H9 (cell line): ENCODE data around the gene PRR3. TPM values are rescaled to one million over a fixed set of nuclear protein-coding genes. Genes with fewer than 3 reads are reported as not detected.
A peak's percentile ranks its signal among the peaks of the same experiment; 100 is the strongest.
"Not testable (repeated sequence)": the region's sequence is repeated elsewhere in the genome, so short reads cannot be mapped to it uniquely, and the experiment has no call there.

Experiments used
- DNase-seq: peaks from one replicate; pipeline ENCODE4 v3.0.0-alpha.2; 2017
- H2AFZ ChIP-seq: one replicate; pipeline ENCODE4 v1.6.1; 2013; ENCODE audit warnings: mild to moderate bottlenecking, low read length, control low read depth, moderate library complexity
- H2AK5ac ChIP-seq: 2 replicates; pipeline ENCODE4 v1.6.1; 2013; ENCODE audit warnings: low read length, control low read depth, mixed read lengths; ENCODE audit not compliant: insufficient read length
- H2BK120ac ChIP-seq: one replicate; pipeline ENCODE4 v1.6.1; 2013; ENCODE audit warnings: low read depth, mild to moderate bottlenecking, low read length, control low read depth, inconsistent platforms; ENCODE audit not compliant: poor library complexity, severe bottlenecking
- H2BK12ac ChIP-seq: 2 replicates; pipeline ENCODE4 v1.6.1; 2013; ENCODE audit warnings: low read length, control low read depth, mixed read lengths, low read depth; ENCODE audit not compliant: insufficient read length
- H2BK15ac ChIP-seq: 2 replicates; pipeline ENCODE4 v1.6.1; 2013; ENCODE audit warnings: low read depth, low read length, control low read depth
- H2BK20ac ChIP-seq: one replicate; pipeline ENCODE4 v1.6.1; 2013; ENCODE audit warnings: low read depth, mild to moderate bottlenecking, low read length, control low read depth, inconsistent platforms; ENCODE audit not compliant: poor library complexity, severe bottlenecking
- H2BK5ac ChIP-seq: 2 replicates; pipeline ENCODE4 v1.6.1; 2013; ENCODE audit warnings: low read length, control low read depth, mixed read lengths; ENCODE audit not compliant: insufficient read length
- H3K14ac ChIP-seq: 2 replicates; pipeline ENCODE4 v1.6.1; 2013; ENCODE audit warnings: low read length, control low read depth; ENCODE audit not compliant: insufficient read depth
- H3K18ac ChIP-seq: 2 replicates; pipeline ENCODE4 v1.6.1; 2013; ENCODE audit warnings: low read depth, mild to moderate bottlenecking, mixed read lengths, low read length, control low read depth; ENCODE audit not compliant: insufficient read length
- H3K23ac ChIP-seq: 2 replicates; pipeline ENCODE4 v1.6.1; 2013; ENCODE audit warnings: low read length, control low read depth, mixed read lengths, low read depth; ENCODE audit not compliant: insufficient read length
- H3K23me2 ChIP-seq: 2 replicates; pipeline ENCODE4 v1.6.1; 2013; ENCODE audit warnings: low read depth, mild to moderate bottlenecking, mixed read lengths, low read length, control low read depth; ENCODE audit not compliant: insufficient read length, poor library complexity, severe bottlenecking
- H3K27ac ChIP-seq: 2 replicates; pipeline ENCODE4 v1.5.1; 2013; ENCODE audit warnings: low read length, control low read depth, mixed read lengths, low read depth; ENCODE audit not compliant: insufficient read length
- H3K27me3 ChIP-seq: 2 replicates; pipeline ENCODE4 v1.6.1; 2013; ENCODE audit warnings: low read length, control low read depth, inconsistent platforms; ENCODE audit not compliant: insufficient read depth
- H3K4ac ChIP-seq: 2 replicates; pipeline ENCODE4 v1.6.1; 2013; ENCODE audit warnings: low read depth, mild to moderate bottlenecking, control low read depth, inconsistent platforms, low read length, moderate library complexity
- H3K4me1 ChIP-seq: 2 replicates; pipeline ENCODE4 v1.6.1; 2013; ENCODE audit warnings: low read length, control low read depth, inconsistent platforms; ENCODE audit not compliant: insufficient read depth
- H3K4me2 ChIP-seq: 2 replicates; pipeline ENCODE4 v1.6.1; 2013; ENCODE audit warnings: low read length, control low read depth, mixed read lengths; ENCODE audit not compliant: insufficient read length, insufficient read depth
- H3K56ac ChIP-seq: 2 replicates; pipeline ENCODE4 v1.6.1; 2013; ENCODE audit warnings: low read depth, mild to moderate bottlenecking, mixed read lengths, low read length, control low read depth; ENCODE audit not compliant: insufficient read length
- H3K79me1 ChIP-seq: 2 replicates; pipeline ENCODE4 v1.6.1; 2013; ENCODE audit warnings: low read depth, mild to moderate bottlenecking, moderate library complexity, low read length, control low read depth, inconsistent platforms; ENCODE audit not compliant: insufficient read depth, poor library complexity, severe bottlenecking
- H3K79me2 ChIP-seq: 2 replicates; pipeline ENCODE4 v1.6.1; 2013; ENCODE audit warnings: low read length, control low read depth, inconsistent platforms; ENCODE audit not compliant: insufficient read depth
- H3K9ac ChIP-seq: 2 replicates; pipeline ENCODE4 v1.6.1; 2013; ENCODE audit warnings: low read length, control low read depth, mixed read lengths; ENCODE audit not compliant: insufficient read length; ENCODE audit errors: extremely low read depth
- H3K9me3 ChIP-seq: one replicate; pipeline ENCODE4 v1.6.1; 2013; ENCODE audit warnings: low read depth, low read length, inconsistent platforms; ENCODE audit not compliant: control insufficient read depth
- H3T11ph ChIP-seq: one replicate; pipeline ENCODE4 v1.6.1; 2013; ENCODE audit warnings: mild to moderate bottlenecking, low read length, control low read depth, inconsistent platforms
- H4K20me1 ChIP-seq: one replicate; pipeline ENCODE4 v1.6.1; 2013; ENCODE audit not compliant: control insufficient read depth, insufficient read length, insufficient read depth
- H4K5ac ChIP-seq: 2 replicates; pipeline ENCODE4 v1.6.1; 2013; ENCODE audit warnings: low read depth, mild to moderate bottlenecking, mixed read lengths, low read length, control low read depth; ENCODE audit not compliant: insufficient read length
- H4K8ac ChIP-seq: replicated peaks from 2 replicates; pipeline ENCODE4 v1.6.1; 2013; ENCODE audit warnings: low read length, control low read depth, mixed read lengths, low read depth; ENCODE audit not compliant: insufficient read length
- H4K91ac ChIP-seq: 2 replicates; pipeline ENCODE4 v1.6.1; 2013; ENCODE audit warnings: low read depth, mild to moderate bottlenecking, moderate library complexity, mixed read lengths, low read length, control low read depth; ENCODE audit not compliant: insufficient read length
- H3K27ac Mint-ChIP-seq, 3 experiments: 2 replicates in 2 of 3; 3 replicates in 1 of 3; pipeline ENCODE4 v1.8.0; 2020 to 2021; ENCODE audit warnings: mixed read lengths in 3 of 3, mild to moderate bottlenecking in 1 of 3, moderate library complexity in 1 of 3
- H3K27me3 Mint-ChIP-seq: 2 replicates; pipeline ENCODE4 v1.8.0; 2021; ENCODE audit warnings: low read depth, mild to moderate bottlenecking, moderate library complexity, mixed read lengths
- H3K36me3 Mint-ChIP-seq, 3 experiments: 2 replicates in 2 of 3; 3 replicates in 1 of 3; pipeline ENCODE4 v1.8.0; 2020 to 2021; ENCODE audit warnings: low read depth in 3 of 3, mixed read lengths in 3 of 3; ENCODE audit not compliant: insufficient read depth in 1 of 3
- H3K4me1 Mint-ChIP-seq, 2 experiments: 2 replicates each; pipeline ENCODE4 v1.8.0; 2020; ENCODE audit warnings: mixed read lengths in 2 of 2
- H3K4me3 Mint-ChIP-seq, 2 experiments: 2 replicates in 1 of 2; 3 replicates in 1 of 2; pipeline ENCODE4 v1.8.0; 2020 to 2021; ENCODE audit warnings: mild to moderate bottlenecking in 2 of 2, mixed read lengths in 2 of 2, moderate library complexity in 1 of 2
- H3K9me3 Mint-ChIP-seq, 2 experiments: 2 replicates in 1 of 2; 3 replicates in 1 of 2; pipeline ENCODE4 v1.8.0; 2020; ENCODE audit warnings: mild to moderate bottlenecking in 2 of 2, mixed read lengths in 2 of 2, moderate library complexity in 1 of 2
- WGBS: extraction: QIAGEN DNeasy Blood & Tissue Kit; methylation state at CpG from one replicate; pipeline ENCODE4 v1.1.7; 2013; ENCODE audit warnings: missing lambda C conversion rate, low lambda C conversion rate, mixed read lengths; ENCODE audit not compliant: insufficient read length; ENCODE audit errors: extremely low coverage; 5-methylcytosine and 5-hydroxymethylcytosine counted together
- total RNA-seq: library from RNA; stranded (reverse); gene quantifications from 2 replicates; pipeline ENCODE4 v1.2.1, GENCODE V29; 2021
- TF ChIP-seq, protein P1 (sequence below): fragments of 200-600 bp; sonication (generic); conservative IDR thresholded peaks from 3 replicates; pipeline ENCODE4 v1.8.0; 2021; ENCODE audit warnings: antibody characterized with exemption, mild to moderate bottlenecking

PRR3 gene
- total RNA-seq, 1 experiment from 2014 or later, result 17.0 TPM

DNA sequence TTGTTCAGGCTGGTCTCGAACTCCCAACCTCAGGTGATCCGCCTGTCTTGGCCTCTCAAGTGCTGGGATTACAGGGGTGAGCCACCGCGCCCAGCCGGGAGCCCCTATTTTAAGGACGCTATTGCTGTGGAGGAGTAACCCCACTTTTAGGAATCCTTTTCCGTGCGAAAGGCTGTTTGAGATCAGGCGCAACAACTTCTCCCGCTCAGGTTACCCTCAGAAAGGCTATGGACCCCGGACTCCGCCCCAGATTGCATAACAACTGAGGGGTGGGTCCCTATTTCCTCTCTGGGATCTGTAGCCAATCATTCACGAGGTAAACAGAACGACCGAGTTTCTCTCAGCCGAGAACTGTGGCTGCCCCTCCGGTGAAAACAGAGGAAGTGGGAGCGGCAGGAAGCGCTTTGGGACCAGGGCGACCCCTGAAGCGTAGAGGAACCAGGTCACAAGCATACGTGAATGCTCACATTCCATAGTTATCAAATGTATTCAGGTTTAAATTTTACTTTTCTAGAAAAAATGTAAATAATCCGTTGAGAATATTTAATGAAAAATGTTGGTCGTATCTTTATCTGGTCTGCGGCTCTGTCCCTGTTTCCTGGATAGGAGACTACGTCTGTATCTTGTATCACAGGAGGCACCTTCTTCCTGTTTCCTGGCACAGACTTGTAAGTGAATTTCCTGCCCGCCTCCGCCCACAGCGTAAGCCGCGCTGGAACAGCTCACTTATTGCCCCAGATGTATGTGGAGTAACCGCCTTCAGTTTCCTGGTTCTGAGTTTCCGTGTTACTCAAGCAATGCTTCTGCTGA is 40.9 kb upstream of the PRR3 start:
- peaks cover 14 to 21% of the 10 kb centered on the region in 2 experiments for H3K4me1 Mint-ChIP-seq
- TF ChIP-seq, protein P1, sequence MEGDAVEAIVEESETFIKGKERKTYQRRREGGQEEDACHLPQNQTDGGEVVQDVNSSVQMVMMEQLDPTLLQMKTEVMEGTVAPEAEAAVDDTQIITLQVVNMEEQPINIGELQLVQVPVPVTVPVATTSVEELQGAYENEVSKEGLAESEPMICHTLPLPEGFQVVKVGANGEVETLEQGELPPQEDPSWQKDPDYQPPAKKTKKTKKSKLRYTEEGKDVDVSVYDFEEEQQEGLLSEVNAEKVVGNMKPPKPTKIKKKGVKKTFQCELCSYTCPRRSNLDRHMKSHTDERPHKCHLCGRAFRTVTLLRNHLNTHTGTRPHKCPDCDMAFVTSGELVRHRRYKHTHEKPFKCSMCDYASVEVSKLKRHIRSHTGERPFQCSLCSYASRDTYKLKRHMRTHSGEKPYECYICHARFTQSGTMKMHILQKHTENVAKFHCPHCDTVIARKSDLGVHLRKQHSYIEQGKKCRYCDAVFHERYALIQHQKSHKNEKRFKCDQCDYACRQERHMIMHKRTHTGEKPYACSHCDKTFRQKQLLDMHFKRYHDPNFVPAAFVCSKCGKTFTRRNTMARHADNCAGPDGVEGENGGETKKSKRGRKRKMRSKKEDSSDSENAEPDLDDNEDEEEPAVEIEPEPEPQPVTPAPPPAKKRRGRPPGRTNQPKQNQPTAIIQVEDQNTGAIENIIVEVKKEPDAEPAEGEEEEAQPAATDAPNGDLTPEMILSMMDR, result no peak
- no peak overlapping the region for H4K91ac ChIP-seq
- H3K23ac ChIP-seq, result no peak overlapping the region
- WGBS, result no CpG with 5 or more reads among the region's 33 CpGs
- peak; percentile 94 for DNase-seq
- no peaks in the 10 kb centered on the region for H3K9me3 ChIP-seq
- no peaks in the 10 kb centered on the region for H3K27me3 ChIP-seq
- 0 out of 2 replicates have a peak overlapping the region, but pooled peaks have one; percentile 58 for H3K14ac ChIP-seq
- no peak overlapping the region for H2BK12ac ChIP-seq
- H2AK5ac ChIP-seq, result no peak overlapping the region
- no peaks in the 10 kb centered on the region for H4K20me1 ChIP-seq
- H3K27me3 Mint-ChIP-seq, result peaks cover 5% of the 10 kb centered on the region
- no peaks in the 10 kb centered on the region for H3K36me3 Mint-ChIP-seq
- peak overlapping the region; percentile 50 for H2BK120ac ChIP-seq
- H3K18ac ChIP-seq, result peak overlapping the region; percentile 76
- 0 out of 2 replicates have a peak, but pooled peaks cover 3% of the 10 kb centered on the region for H3K4me1 ChIP-seq
- H3K56ac ChIP-seq, result no peak overlapping the region
- no peak overlapping the region for H2BK5ac ChIP-seq
- H3K79me2 ChIP-seq, result no peaks in the 10 kb centered on the region
- no peak overlapping the region for H4K8ac ChIP-seq
- peaks cover 5 to 11% of the 10 kb centered on the region in 2 experiments; a peak in 3 of 5 replicates for H3K9me3 Mint-ChIP-seq
- H3K79me1 ChIP-seq, result no peaks in the 10 kb centered on the region
- peak overlapping the region; percentile 63 for H3K4me2 ChIP-seq
- no peak overlapping the region for H3T11ph ChIP-seq
- H4K5ac ChIP-seq, result no peak overlapping the region
- H2BK15ac ChIP-seq, result no peak overlapping the region
- H3K23me2 ChIP-seq, result peaks cover 8% of the 10 kb centered on the region
- H2BK20ac ChIP-seq, result no peak overlapping the region
- peak overlapping the region; percentile 97 for H3K27ac ChIP-seq
- peak overlapping the region; percentile 94 to 97 (median 96) for H3K27ac Mint-ChIP-seq
- H3K9ac ChIP-seq, result peak overlapping the region; percentile 33
- peak overlapping the region; percentile 11 for H2AFZ ChIP-seq
- H3K4ac ChIP-seq, result no peak overlapping the region
- peak overlapping the region; percentile 71 to 85 for H3K4me3 Mint-ChIP-seq

DNA sequence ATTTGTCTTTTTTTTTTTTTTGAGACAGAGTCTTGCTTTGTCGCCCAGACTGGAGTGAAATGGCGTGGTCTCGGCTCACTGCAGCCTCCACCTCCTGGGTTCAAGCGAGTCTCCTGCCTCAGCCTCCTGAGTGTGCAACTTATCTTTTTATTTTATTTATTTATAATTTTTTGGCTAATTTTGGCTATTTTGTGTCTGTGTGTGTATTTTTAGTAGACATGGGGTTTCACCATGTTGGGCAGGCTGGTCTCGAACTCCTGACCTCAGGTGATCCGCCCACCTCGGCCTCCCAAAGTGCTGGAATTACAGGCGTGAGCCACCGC is 40.4 kb upstream of the PRR3 start:
- not testable (repeated sequence) for H3K79me1 ChIP-seq, H3K9me3 ChIP-seq, H3K23me2 ChIP-seq, H3K14ac ChIP-seq, H3K79me2 ChIP-seq, H3K4me1 ChIP-seq, H2AK5ac ChIP-seq, H3K23ac ChIP-seq, H2BK12ac ChIP-seq, H2BK120ac ChIP-seq, H3K4ac ChIP-seq, H2BK20ac ChIP-seq, H3K56ac ChIP-seq, H4K5ac ChIP-seq, H3K36me3 Mint-ChIP-seq, H3K27me3 ChIP-seq, H2BK15ac ChIP-seq, H3K27me3 Mint-ChIP-seq, DNase-seq, H2BK5ac ChIP-seq, H4K20me1 ChIP-seq, H4K91ac ChIP-seq, H3T11ph ChIP-seq, H4K8ac ChIP-seq
- peaks cover 5 to 11% of the 10 kb centered on the region in 2 experiments; a peak in 3 of 5 replicates for H3K9me3 Mint-ChIP-seq
- H3K4me2 ChIP-seq, result peak overlapping the region; percentile 63
- H3K27ac ChIP-seq, result peak overlapping the region; percentile 97
- H2AFZ ChIP-seq, result peak overlapping the region; percentile 11
- peak overlapping the region; percentile 33 for H3K9ac ChIP-seq
- H3K27ac Mint-ChIP-seq, result peak overlapping the region; percentile 94 to 97 (median 96); a peak in 5 of 7 replicates
- peaks cover 13 to 16% of the 10 kb centered on the region in 2 experiments for H3K4me1 Mint-ChIP-seq
- H3K18ac ChIP-seq, result peak overlapping the region; percentile 76
- no CpG with 5 or more reads among the region's 9 CpGs for WGBS
- H3K4me3 Mint-ChIP-seq, result peak overlapping the region; percentile 71 to 85
